HG03575 (cell line): ENCODE measurements around the gene SRRM2.

Experiments used
- ATAC-seq: cut with Tn5 transposase; IDR thresholded peaks from one replicate; pipeline ENCODE4 v1.9.1; 2021; ENCODE audit not compliant: unreplicated experiment, insufficient number of reproducible peaks, low FRiP score; ENCODE audit errors: extremely low read depth

The SRRM2 gene

DNA sequence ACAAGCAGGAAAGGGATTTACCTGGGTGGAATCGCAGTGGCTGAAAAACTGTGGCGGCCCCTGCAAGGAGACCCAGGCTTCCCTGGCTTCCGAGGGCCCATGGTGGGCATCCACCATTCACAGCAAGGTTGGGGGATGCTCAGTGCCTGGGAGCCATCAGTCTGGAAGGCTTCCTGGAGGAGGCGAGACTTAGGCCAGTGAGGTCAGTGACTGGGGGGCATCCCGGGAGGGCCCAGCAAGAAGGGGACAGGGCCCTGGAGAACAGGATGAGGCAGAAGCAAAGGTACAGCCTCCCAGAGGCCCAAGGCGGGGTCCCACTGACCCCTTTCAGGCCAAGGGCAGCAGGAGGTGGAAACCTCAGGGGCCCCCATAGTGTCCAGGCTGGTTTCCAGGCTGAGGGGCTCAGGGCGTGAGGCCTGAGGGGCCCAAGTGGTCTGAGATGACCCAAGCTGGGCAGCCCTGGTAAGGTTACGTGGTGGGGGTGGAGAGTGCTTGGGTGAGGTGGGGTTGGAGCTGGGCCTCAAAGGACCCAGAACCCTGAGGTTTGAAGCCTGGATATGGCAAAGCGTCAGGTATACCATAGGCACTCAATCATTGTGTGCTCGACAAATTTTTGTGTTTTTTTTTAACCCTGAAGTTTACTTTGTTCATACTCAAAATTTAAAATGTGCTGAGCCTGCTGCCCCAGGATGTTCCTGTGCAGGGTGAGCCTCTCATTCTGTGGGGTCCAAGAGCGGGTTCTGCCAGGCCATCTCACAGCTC is 15.8 kb upstream of the SRRM2 start:
- ATAC-seq, result no peak

DNA sequence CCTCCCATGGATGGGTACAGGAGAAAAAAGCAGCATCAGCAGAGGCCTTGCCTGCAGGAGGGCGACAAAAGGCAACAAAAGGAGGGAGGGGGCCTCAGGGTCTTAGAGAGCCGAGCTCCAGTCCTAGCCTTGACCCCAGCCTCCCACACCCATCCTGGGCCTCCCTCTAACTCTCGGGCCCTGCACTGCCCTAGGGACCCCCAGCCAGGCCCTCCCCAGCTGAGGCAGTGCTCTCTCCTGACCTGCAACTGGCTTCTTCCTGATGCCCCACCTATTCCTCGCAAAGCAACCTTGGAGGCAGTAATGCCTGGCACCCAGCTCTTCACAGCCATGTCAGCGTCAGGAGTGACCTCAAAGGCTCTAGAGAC is 15.2 kb upstream of the SRRM2 start:
- ATAC-seq, result no peak

DNA sequence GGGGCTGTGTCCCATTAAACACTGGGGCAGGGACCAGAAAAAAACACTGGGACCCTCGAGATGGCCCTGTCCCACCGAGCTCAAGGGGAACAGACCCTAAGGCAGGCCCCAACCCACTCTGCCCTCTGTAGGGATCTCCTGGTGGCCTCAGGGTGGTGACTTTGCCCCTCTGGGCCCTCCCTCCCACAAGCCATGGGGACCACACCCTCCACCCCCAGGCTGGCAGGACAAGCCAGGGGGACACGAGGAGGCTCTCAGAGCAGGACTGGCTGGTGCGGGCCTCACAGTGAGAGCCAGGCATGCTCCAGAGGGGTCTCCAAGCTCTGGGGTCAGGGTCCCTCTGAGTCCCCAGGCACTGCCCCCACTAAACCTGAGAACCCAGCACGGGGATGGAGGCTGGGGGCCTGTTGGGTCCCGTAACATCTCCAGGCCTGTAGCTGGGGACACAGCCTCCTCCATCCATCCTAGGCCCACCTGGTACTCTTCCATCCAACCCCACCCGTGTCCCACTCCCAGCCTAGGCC is 14.5 kb upstream of the SRRM2 start:
- no peak for ATAC-seq

DNA sequence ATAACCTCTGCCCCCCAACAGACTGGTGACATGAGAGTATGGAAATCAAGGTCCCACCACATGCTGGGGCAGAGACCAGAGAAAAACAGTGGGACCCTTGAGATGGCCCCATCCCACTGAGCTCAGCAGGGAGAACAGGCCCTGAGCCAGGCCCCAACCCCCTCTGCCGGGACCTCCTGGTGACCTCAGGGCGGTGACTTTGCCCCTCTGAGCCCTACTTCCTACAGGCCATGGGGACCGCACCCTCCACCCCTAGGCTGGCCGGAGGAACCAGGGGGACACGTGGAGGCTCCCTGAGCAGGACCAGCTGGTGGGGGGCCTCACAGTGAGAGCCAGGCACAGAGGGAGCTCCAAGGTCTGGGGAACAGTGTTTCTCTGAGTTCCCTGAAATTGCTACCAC is 13.8 kb upstream of the SRRM2 start:
- no peak for ATAC-seq

DNA sequence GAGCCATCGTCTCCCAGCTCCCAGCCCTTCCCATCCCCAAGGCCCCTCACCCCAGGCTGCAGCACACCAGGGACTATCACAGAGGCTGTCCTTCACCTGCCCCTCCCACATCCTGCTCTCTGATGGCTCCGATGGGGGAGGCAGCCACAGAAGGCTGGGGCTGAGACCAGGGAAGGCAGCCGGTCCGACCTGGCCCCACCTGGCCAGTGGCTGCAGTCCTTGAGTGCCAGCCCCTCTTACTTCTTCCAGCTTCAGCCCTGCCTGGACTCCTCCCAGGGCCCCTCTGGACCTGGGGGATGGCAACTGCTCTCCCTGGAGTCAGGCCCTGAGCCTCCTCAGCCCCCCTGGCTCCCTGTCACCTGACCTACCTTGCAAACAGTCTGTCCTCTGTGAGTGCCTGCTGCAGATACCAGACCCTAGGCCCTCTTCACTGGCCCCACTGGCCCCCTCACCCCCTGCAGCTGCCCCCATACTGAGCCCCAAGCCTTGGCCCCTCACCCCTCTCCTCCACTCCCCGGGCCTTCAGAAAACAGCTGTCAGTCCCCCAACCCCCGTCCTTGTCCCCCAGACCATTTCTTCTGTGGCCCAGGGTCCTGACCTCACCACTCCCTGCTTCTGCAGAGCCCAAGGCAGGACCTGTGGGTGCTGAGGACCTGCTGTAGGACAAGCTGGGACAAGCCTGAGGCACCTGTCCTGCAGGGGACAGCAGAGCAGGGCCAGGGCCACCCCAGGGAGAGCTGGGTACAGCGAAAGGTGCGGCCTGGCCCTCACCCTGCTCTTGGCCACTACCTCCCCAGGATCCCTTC is 12.6 kb upstream of the SRRM2 start:
- ATAC-seq, result no peak

DNA sequence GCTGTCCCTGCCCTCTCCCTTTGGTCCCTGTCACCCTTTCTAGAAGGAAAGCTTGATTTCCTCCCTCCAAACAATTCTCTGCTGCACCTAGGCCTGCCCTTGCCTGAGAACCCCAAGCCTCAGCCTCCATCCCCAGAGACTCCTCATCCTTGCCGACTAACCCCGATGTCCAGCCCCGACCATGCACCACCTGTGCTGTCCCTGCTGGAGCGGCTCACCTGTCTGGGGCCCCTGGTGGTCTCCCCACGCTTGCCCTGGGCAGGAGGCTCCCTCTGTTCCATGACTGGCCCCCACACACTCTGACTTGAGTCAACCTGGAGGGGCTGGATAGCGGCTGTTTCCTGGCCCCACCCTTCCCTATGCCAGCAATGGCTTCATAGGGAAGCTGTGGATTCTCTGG is 12.0 kb upstream of the SRRM2 start:
- ATAC-seq, result no peak

DNA sequence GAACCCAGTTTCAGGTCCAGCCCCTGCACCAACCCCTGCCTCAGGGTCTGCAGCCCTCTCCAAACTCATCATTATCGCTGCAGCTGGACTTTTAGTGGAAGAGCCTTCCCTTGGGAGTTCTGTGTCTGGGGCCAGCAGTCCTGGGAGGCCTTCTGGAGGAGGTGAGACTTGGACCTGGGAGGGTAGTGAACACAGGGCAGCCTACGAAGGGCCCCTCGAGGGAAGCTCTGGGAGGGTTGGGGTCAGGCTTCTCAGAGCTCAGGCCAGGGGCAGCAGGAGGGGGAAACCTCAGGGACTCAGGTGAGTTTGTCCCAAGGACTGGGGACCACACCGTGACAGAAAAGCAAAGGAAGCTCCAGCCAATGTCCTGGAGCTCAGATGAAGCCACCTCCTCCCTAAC is 11.3 kb upstream of the SRRM2 start:
- no peak for ATAC-seq

DNA sequence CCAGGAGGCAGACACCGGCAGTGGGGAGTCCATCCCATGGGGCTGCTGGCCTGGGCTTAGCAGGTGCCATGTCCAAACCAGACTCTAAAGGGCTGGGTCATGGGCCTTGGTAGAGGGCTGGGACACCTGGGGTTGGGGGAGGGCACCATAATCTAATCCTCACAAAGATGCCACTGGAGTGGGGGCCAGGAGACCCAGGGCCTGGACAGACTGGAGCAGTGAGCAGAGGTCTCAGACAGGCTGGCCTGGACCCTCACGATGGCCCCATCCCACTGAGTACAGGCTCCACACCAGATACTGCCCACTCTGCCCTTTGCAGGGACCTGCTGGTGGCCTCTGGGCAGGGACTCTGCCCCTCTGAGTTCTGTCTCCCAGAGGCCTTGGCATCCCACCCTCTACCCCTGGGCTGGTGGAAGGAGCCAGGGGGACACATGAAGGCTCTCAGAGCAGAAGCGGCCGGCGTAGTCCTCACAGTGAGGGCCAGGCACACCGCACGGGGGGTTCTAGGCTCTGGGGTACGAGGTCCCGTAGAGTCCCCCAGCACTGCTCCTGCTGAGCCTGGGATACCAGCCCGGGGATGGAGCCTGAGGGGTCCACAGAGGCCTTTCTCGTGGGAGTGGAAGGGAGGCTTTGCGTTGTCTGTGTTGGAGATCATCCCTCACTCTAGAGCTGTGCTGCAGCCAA is 10.0 kb upstream of the SRRM2 start:
- no peak for ATAC-seq

DNA sequence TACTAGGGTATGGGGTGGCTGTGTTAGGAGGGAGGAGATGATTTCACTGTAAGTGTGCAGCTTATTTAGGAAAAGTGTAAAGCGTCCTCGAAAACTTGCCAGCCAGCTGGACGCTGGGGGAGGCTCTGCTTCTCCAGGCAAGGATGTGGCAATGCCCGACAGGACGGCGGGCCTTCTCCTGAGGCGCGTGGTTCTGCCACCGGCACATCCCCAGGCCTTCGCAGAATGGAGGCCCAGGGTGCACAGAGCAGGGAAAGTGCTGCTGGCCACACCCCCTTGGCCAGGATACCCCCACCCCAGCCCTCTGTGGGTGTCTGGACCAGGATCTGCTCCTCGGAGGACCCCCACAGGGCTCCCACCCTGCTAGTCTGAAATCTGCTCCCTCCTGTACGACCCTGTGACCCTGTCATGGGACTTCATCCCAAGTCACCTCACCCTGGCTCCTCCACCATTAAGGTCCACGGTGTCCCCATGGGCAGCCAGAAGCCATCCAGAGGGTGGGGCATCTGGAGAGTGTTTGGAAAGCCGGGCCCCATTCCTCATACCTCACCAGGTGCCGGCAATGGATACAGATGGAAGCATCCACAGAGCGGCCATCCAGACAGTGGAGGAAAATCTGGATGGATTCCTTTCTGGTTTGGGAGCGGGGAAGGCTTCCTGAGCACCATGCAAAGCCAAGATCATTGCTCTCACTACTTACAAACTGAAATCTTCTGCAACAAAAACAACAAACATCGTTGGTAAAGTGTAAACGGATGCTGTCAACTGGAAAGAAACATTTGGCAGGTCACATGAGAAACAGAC is 9.2 kb upstream of the SRRM2 start:
- no peak for ATAC-seq

DNA sequence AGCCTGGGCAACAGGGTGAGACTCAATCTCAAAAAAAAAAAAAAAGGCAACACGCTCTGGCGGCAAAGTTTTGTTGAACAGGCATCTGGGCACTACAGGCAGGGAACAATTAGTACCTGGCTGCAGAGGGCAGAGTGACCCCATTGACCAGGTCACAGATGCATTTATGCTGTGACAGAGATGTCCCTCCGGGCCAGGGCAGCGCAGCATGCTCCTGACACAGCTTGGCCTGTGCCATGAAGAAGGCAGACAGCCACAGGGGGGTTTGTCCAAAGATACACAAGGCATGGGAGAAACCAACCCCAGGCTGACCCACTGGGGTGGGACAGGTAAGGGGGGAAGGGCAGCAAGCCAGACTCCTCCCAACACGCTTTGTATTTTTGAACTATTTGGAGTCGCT is 7.7 kb upstream of the SRRM2 start:
- no peak for ATAC-seq

DNA sequence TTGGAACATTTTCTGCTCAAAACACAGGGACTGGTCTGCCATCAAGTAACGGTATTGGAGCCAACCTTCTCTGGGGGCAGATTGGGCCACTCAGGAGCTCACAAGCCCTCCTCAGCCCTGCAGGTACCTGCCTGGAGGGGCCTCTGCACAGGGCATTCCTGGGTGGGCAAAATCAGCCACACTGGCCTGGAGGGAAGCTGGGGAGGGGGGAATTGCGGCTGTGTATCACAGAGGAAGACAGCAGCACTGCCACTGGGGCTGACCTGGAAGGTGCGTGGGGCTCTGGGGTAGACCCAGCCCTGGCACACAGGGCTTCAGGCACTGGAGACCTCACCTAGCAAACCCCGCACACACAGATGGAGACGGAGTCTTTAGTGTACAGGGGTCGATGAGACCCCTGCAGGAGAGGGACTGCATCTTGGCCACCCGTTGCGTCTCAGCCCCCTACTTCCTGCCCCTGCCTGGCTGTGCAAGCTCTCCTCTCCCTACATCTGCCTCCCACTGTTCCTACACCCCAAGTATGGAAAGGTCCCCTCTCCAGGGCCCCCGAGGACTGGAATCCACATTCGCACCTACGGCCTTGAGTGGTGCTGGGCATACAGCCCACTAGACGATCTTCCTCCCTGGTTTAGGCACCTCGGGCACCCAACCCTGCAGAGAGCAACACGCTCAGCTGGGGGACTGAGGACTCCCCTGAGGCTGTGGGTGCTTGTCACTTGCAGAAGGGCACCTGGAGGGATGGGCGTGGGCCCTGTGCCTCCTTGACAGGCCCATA is 7.1 kb upstream of the SRRM2 start:
- no peak for ATAC-seq

DNA sequence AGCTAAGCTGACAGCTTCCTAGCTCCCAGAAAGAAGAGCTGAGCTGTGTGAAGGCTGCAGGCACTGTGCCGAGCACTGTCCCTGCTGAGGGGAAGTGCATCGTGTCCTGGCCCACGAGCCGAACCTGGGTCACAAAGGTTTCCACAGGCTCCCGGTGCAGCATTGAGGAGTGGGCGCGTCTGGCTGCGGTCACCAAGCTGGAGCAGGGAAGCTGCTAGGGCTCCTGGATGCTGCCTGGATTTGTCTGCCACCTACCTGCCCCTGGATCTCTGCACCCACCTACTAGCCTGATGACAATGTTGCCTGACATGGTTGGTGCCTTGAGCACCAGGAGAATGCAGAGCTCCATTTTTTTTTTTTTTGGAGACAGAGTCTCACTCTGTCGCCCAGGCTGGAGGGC is 6.5 kb upstream of the SRRM2 start:
- ATAC-seq, result no peak

DNA sequence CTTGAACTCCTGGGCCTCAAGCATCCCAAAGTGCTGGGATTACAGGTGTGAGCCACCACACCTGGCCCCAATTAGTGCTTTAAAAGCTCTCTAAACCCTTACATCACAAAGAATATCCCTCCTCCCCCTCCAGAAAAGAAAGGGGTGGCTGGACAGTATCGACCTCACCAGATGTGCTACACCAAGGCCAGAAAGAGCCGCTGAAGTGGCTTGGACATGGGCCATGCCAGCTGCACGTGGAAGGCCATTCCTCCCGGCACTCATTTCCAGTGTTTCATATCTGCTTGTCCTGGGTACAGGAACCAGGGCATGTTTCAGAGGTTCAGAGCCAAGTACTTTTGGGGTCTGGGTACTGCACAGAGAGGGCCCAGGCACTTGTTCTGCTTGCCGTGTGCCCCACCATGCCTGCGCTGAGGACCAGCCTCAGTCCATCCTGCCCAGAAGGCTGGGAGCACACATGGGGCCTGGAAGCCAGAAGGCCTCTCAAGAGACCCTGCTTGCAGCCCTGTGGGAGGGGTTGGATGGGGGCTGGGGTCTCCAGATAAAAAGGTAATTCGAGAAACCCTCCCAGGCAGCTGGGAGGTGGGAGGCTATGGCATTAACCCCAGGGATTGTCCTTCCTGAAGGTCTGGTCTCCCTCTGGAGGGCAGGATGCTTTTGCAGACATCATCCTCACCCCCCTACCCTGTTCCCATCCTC is 3.5 kb upstream of the SRRM2 start:
- no peak for ATAC-seq

DNA sequence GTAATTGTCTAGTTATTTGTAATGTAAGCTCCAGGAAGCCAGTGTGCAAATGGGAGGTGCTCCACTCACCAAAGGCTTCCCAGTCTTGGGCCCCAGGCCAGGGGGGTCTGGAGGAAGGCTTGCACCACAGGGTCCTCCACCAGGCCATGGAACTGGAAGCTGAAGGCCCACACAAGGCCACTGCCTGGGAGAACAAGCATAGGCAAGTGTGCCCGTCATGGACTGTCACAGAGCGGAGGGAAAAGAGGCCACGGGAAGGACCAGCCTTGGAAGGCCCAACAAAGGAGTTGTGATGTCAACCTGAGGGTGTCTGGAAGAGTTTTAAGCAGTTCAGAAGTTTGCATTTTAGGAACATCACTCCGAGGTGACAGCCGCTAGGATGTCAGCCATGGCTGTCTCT is 3.0 kb upstream of the SRRM2 start:
- ATAC-seq, result no peak

DNA sequence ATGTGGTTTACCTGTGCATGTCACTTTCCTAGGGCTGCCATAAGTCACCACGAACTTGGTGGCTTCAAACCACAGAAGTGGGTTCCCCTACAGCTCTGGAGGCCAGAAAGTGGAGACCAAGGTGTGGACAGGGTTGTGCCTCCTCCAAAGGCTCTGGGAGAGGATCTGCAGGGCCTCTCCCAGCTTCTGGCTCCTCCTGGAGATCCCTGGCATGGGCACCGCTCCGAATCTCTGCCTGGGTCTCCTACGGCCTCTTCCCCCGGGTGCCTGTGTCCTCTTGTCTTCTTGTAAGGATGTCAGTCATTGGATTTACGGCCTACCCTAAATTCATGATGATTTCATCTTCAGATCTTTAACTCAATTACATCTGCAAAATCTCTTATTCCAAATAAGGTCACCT is 2.5 kb upstream of the SRRM2 start:
- no peak for ATAC-seq

DNA sequence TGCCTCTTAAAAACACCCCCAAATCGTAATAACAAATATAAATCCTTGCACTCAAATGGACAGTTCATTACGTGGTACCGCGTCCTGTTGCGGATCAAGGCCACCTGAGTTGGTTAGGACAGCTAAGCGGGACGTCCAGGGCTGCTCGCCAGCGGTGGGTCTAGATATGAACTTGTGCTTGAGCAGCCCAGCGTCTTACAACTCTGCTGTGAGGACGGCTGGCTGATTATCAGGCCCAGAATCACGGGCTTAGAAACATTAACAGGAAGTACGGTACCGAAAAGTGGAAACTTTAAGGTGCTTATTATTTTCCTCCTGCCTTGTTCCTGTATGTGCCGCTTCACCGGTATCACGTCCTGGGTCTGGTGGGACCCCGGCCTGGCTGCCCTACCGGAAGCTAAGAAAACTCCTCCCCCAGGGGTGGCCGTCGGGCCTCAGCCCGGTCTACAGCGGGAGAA is 832 bp upstream of the SRRM2 start:
- no peak for ATAC-seq

DNA sequence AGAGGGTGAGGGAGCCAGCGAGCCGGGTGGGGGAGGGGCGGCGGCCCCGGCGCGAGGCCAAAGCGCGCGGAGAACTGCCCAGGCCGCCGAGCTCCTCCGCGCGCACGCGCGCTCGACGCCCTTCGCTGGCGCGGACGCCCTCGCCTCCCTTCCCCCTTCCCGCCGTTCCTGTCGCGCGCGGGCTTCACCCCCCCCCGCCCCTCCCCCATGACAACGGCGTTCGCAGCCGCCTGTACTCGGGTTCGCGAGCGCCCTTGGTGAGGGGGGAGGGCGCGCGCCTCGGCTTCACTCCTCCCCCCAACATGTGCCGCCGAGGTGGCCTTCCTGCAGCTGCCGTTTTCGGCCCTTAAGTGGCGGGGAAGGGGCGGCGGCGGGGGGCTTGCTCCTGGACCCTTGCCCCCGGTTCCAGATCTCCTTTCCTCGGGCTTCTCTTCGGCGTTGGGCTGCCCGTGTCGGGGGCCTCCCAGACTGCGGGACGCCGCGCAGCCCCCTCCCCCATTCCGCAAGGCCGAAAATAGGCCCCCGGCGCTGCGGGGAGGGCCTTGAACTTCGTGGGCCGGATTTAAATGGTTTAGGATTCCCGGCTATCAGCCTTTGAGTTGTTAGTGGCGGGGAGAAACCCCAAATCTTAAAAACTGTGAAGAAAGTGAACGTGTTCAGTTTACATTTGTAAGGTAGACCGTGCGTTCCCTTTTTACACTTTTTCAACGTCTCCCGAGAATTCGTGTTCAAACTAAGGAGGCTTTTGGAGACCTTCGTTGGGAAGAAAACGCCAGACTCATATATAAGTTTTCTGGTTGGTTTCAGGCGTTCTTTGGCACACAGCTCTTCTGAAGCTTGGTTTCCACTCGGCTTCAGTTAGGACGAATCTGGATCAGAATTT is 653 bp downstream of the SRRM2 start:
- ATAC-seq, result no peak
